Omental fat pad (tissue), 4 donors: ENCODE data around the gene TBC1D16. TPM values are rescaled to one million over a fixed set of nuclear protein-coding genes. Genes with fewer than 3 reads are reported as not detected.

Experiments
- ATAC-seq: fragments of 150-250 bp; one replicate; pipeline ENCODE4 v1.9.1; 2016; ENCODE audit warnings: mild to moderate bottlenecking, moderate library complexity; ENCODE audit not compliant: low FRiP score
- DNase-seq: peaks from one replicate; pipeline ENCODE4 v3.0.0-alpha.2; 2019; ENCODE audit warnings: low spot score
- CTCF ChIP-seq, 3 donors: fragments of 450-650 bp; IDR thresholded peaks; one replicate each; pipeline ENCODE4 v1.5.1; 2016 to 2017; ENCODE audit warnings: antibody characterized with exemption in 3 of 3, mild to moderate bottlenecking in 3 of 3, moderate library complexity in 2 of 3
- total RNA-seq, 4 donors: library from RNA; depleted of rRNA; stranded (reverse); fragments of >200 nt; gene quantifications; one replicate each; pipeline ENCODE4 v1.1.0, GENCODE V29; 2016

TBC1D16 gene
- total RNA-seq, 4 donors from 2014 or later = 46.1 to 97.9 (median 65.3) TPM

GRCh38 chr17:79927136-79927661 is 108.5 kb downstream of the TBC1D16 start:
- DNase-seq (no peak), ATAC-seq (no peak)
- no peak for TF ChIP-seq CTCF (IDR thresholded peaks at IDR 0.05)

DNA sequence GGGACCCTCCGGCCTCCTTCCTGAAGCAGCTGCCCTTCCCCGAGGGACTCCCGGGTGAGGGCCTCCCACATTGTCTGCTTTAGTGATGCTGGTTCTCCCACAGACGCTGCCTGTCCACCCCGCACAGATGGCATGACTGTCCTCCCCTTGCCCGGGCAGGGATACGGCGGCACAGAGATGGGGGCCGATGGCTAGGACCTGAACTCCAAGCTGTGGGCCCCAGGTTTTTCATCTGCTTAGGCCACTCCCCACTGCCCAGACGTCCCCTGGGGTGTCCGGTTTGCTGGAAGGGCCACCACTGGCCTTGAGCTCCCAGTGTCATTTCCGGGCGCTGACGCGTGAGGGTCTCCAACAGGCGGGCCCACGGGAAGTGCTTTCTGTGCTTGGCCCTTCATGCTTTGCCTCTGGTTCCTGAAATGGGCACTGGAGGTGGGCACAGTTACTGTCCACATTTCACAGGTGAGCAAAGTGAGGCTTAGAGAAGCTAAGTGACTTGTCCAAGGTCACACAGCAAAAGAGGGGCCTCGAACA is 109.0 kb downstream of the TBC1D16 start:
- ATAC-seq (no peak), DNase-seq (no peak)
- TF ChIP-seq CTCF (IDR thresholded peaks at IDR 0.05) = no peak

GRCh38 chr17:79926142-79926604 is 109.5 kb downstream of the TBC1D16 start:
- DNase-seq (no peak), ATAC-seq (no peak)
- TF ChIP-seq CTCF (IDR thresholded peaks at IDR 0.05) = no peak

DNA sequence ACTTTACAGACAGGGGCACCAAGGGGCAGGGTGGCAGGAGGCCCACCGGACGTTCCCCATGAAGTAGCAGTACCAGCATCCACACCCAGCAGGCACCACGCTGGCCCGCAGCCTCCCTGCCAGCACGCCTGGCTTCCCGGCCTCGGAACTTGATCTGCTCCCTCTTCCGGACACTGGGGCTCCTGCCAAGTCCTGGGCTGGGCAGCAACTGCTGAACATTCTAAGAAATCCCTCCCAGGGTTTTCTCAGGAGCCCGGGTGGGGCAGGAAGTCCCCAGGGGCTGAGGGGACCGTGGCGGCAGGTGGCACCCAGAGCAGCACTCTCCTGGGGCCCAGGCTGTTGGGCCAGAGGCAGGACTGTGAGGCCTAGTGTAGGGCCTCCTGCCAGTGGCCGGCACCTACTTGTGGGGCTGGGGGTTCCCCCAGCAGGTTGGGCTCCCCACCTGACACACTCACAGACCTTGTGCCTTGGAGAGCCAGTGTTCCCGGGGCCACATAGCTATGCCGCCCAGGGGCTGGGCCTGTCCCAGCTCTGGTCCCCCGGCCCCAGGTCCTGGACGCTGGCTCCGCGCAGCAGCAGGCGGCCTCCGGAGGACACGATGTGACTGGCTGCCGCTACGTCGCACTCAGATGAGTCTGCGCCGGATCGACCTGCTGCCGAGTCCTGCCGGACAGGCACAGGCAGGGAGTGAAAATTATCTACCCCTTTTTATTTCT is 110.3 kb downstream of the TBC1D16 start:
- no peak for TF ChIP-seq CTCF (IDR thresholded peaks at IDR 0.05)
- ATAC-seq = peak; percentile 5
- no peak for DNase-seq

DNA sequence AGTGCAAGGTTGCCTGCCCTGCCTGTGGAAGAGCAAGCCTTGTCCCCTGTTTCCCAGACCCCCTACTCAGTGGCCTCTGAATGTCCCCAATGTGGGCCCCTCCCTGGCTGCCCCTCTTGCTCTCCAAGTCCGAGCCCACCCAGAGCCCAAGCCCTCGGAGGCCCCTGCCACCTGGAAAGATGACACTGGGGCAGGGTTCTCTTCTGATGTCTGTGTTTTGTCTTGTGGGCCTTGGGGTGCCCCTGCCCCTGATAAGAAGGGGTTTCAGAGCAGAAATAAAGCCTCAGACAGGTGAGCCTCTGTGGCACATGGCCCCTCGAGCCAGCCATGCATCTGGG is 111.1 kb downstream of the TBC1D16 start:
- DNase-seq (no peak), ATAC-seq (no peak)
- TF ChIP-seq CTCF (IDR thresholded peaks at IDR 0.05) = no peak

DNA sequence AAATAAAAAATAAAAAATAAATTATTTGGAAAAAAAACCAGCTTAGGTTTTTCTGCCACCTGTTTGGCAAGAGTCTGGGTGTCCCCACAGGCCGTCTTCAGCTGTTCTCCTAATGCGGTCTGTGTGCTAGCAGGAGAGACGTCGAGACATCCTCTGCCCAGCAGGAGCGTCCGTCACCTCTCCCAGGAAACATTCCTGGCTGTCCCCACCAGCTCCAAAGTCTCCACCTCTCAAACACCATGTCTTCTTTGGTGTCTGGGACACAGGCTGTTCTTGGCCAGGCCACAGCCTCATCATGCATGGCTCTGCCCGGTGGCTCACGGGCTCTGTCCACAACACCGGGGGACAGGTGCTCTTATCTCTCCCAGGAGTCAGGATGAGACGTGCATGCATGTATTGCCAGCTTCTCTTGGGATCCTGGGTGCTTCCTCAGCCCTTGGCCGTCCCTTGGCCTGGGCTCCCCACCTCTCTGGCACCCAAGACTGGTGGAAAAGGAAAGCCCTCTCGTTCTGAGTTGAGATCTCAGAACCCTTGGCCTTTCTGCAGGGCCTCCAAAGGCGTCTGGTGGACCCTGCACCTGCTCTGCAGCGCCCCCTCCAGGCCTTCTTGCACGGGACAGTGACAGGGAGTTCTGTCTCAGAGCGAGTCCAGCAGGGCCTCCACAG is 111.6 kb downstream of the TBC1D16 start:
- no peak for DNase-seq
- no peak for TF ChIP-seq CTCF (IDR thresholded peaks at IDR 0.05)
- no peak for ATAC-seq
